IMR-90 (cell line): ENCODE measurements around the gene PILRA. TPM values are rescaled to one million over a fixed set of nuclear protein-coding genes. Genes with fewer than 3 reads are reported as not detected.

ENCODE experiments used
- ATAC-seq: fragments of 200-7000 bp; cut with Tn5 transposase; 2 replicates; pipeline ENCODE4 v1.9.1; 2020; ENCODE audit warnings: low read depth, mild to moderate bottlenecking, moderate library complexity
- BruUV-seq: library from RNA; stranded (reverse); fragments of 400-500 nt; replicated peaks from 2 replicates; lab custom pipeline; 2021; lab: Mats Ljungman, UMichigan
- CTCF ChIA-PET: fragments of 300-600 bp; formaldehyde crosslinking; extraction: SDS; loops from one replicate; lab custom pipeline; 2021; ENCODE audit warnings: antibody characterized with exemption; lab: Yijun Ruan, JAX
- POLR2A ChIA-PET: fragments of 300-600 bp; sonication (Branson Sonifier 250); formaldehyde crosslinking; loops from one replicate; lab custom pipeline; 2022; ENCODE audit warnings: antibody characterized with exemption; ENCODE audit not compliant: unreplicated experiment; lab: Charles Lee
- DNase-seq: peaks from one replicate; pipeline ENCODE4 v3.0.0; 2013
- H2AFZ ChIP-seq: replicated peaks from 2 replicates; pipeline ENCODE3; 2013; ENCODE audit warnings: low read length, mild to moderate bottlenecking; ENCODE audit not compliant: poor library complexity
- H2AK5ac ChIP-seq: 2 replicates; pipeline ENCODE4 v1.6.1; 2013; ENCODE audit warnings: low read depth, low read length, inconsistent platforms
- H2AK9ac ChIP-seq: replicated peaks from 2 replicates; pipeline ENCODE3; 2013; ENCODE audit warnings: mild to moderate bottlenecking, low read depth, low read length, moderate library complexity; ENCODE audit not compliant: poor library complexity
- H2BK120ac ChIP-seq: 2 replicates; pipeline ENCODE4 v1.6.1; 2013; ENCODE audit warnings: low read depth, low read length, inconsistent platforms
- H2BK15ac ChIP-seq: 3 replicates; pipeline ENCODE4 v1.6.1; 2013; ENCODE audit warnings: low read depth, low read length, inconsistent platforms
- H2BK20ac ChIP-seq: 2 replicates; pipeline ENCODE4 v1.6.1; 2013; ENCODE audit warnings: low read depth, mild to moderate bottlenecking, inconsistent platforms, low read length, moderate library complexity
- H2BK5ac ChIP-seq: 2 replicates; pipeline ENCODE4 v1.6.1; 2013; ENCODE audit warnings: mild to moderate bottlenecking, low read depth, low read length, inconsistent platforms; ENCODE audit not compliant: poor library complexity, severe bottlenecking
- H3K14ac ChIP-seq: replicated peaks from 2 replicates; pipeline ENCODE4 v1.6.1; 2013; ENCODE audit warnings: low read depth, low read length, inconsistent platforms
- H3K18ac ChIP-seq: 2 replicates; pipeline ENCODE4 v1.6.1; 2013; ENCODE audit warnings: low read depth, low read length, control low read depth
- H3K23ac ChIP-seq: 2 replicates; pipeline ENCODE4 v1.6.1; 2013; ENCODE audit warnings: low read depth, low read length, inconsistent platforms
- H3K27ac ChIP-seq: 2 replicates; pipeline ENCODE4 v1.5.1; 2013; ENCODE audit warnings: mild to moderate bottlenecking, control low read depth, low read length; ENCODE audit not compliant: insufficient read depth
- H3K27me3 ChIP-seq: 2 replicates; pipeline ENCODE4 v1.6.1; 2013; ENCODE audit warnings: low read length; ENCODE audit not compliant: control insufficient read depth, insufficient read depth
- H3K36me3 ChIP-seq: 2 replicates; pipeline ENCODE4 v1.6.1; 2013; ENCODE audit warnings: low read length, mixed read lengths; ENCODE audit not compliant: control insufficient read depth, insufficient read depth
- H3K4ac ChIP-seq: 2 replicates; pipeline ENCODE4 v1.6.1; 2013; ENCODE audit warnings: low read depth, low read length, inconsistent platforms
- H3K4me1 ChIP-seq: 2 replicates; pipeline ENCODE4 v1.6.1; 2013; ENCODE audit warnings: low read length, mixed read lengths; ENCODE audit not compliant: control insufficient read depth, insufficient read depth
- H3K4me2 ChIP-seq: 2 replicates; pipeline ENCODE4 v1.6.1; 2013; ENCODE audit warnings: low read depth, mild to moderate bottlenecking, control low read depth, low read length, moderate library complexity
- H3K4me3 ChIP-seq: 2 replicates; pipeline ENCODE4 v1.5.1; 2013; ENCODE audit warnings: low read depth, mild to moderate bottlenecking, control low read depth, low read length, moderate library complexity; ENCODE audit not compliant: insufficient read depth
- H3K56ac ChIP-seq: 2 replicates; pipeline ENCODE4 v1.6.1; 2013; ENCODE audit warnings: low read length, inconsistent platforms; ENCODE audit not compliant: insufficient read depth; ENCODE audit errors: extremely low read depth
- H3K79me1 ChIP-seq, 2 experiments: 2 replicates each; pipeline ENCODE4 v1.6.1; 2013; ENCODE audit warnings: low read length in 2 of 2, inconsistent platforms in 1 of 2, low read depth in 1 of 2
- H3K9ac ChIP-seq: 2 replicates; pipeline ENCODE4 v1.6.1; 2013; ENCODE audit warnings: low read depth, low read length, control low read depth
- H3K9me1 ChIP-seq: 2 replicates; pipeline ENCODE4 v1.6.1; 2013; ENCODE audit warnings: low read length, inconsistent platforms; ENCODE audit not compliant: insufficient read depth
- H3K9me3 ChIP-seq: 2 replicates; pipeline ENCODE4 v1.6.1; 2013; ENCODE audit warnings: low read length; ENCODE audit not compliant: control insufficient read depth, insufficient read depth
- H4K20me1 ChIP-seq: 2 replicates; pipeline ENCODE4 v1.6.1; 2013; ENCODE audit warnings: low read length, inconsistent platforms; ENCODE audit not compliant: insufficient read depth
- H4K5ac ChIP-seq: 2 replicates; pipeline ENCODE4 v1.6.1; 2013; ENCODE audit warnings: mild to moderate bottlenecking, low read depth, low read length, control low read depth
- H4K8ac ChIP-seq, 2 experiments: 2 replicates each; pipeline ENCODE4 v1.6.1; 2013; ENCODE audit warnings: low read depth in 2 of 2, low read length in 2 of 2, control low read depth in 1 of 2, inconsistent platforms in 1 of 2
- H4K91ac ChIP-seq: 2 replicates; pipeline ENCODE4 v1.6.1; 2013; ENCODE audit warnings: low read depth, low read length, inconsistent platforms; ENCODE audit not compliant: insufficient read depth
- BHLHE40 ChIP-seq: fragments of 150-350 bp; IDR thresholded peaks from 2 replicates; pipeline ENCODE4 v1.6.1; 2016; ENCODE audit warnings: mild to moderate bottlenecking, low read depth, low read length
- RAD21 ChIP-seq: IDR thresholded peaks from 2 replicates; pipeline ENCODE4 v1.6.1; 2012; ENCODE audit warnings: low read length, improper control_type of control experiment
- USF2 ChIP-seq: fragments of 150-350 bp; IDR thresholded peaks from 2 replicates; pipeline ENCODE4 v1.6.1; 2017; ENCODE audit warnings: mild to moderate bottlenecking, antibody characterized with exemption, low read length, low read depth
- whole genome bisulfite sequencing, 2 experiments: methylation state at CpG; one replicate each; pipeline versions ENCODE4 v1.1.5 to v1.1.7; 2013; ENCODE audit warnings: missing lambda C conversion rate in 2 of 2; ENCODE audit not compliant: insufficient read length in 1 of 2; ENCODE audit errors: extremely low coverage in 2 of 2; 5-methylcytosine and 5-hydroxymethylcytosine counted together
- dilution Hi-C: fragments of 300-500 bp; cut with HindIII; formaldehyde crosslinking; loops from one replicate; pipeline ENCODE4 v1.14.3; 2018; ENCODE audit warnings: low sequenced_read_pairs; ENCODE audit not compliant: unreplicated experiment
- in situ Hi-C: fragments of 300-500 bp; cut with MboI; formaldehyde crosslinking; loops from 3 replicates; pipeline ENCODE4 v1.14.3; 2019; ENCODE audit warnings: low sequenced_read_pairs, inconsistent platforms, mixed read lengths
- intact Hi-C: fragments of 100-400 bp; cut with micrococcal nuclease; formaldehyde crosslinking; loops from 2 replicates; pipeline ENCODE4 v1.10.0; 2022
- polyA plus RNA-seq, 3 experiments: library from polyadenylated mRNA; depleted of rRNA; stranded (reverse); fragments of >200 nt; gene quantifications; 2 replicates each; pipeline ENCODE4 v1.2.3, GENCODE V29; 2012; ENCODE audit warnings: low replicate concordance in 1 of 3
- total RNA-seq: library from RNA; depleted of rRNA; stranded (reverse); fragments of >200 nt; gene quantifications from 2 replicates; pipeline ENCODE4 v1.2.3, GENCODE V29; 2012

The PILRA gene
- total and polyA plus RNA-seq, 2 of the 4 experiments (the other 2 are of a cell fraction), result 0.56 TPM; not detected in 1

- H3K27ac ChIP-seq, result no peak overlapping the region
- H2BK20ac ChIP-seq, result no peak overlapping the region
- no peak overlapping the region for H2AK9ac ChIP-seq
- peaks cover 15 to 56% of the 10 kb centered on the region in 2 experiments for H3K79me1 ChIP-seq
- no peak overlapping the region for H3K14ac ChIP-seq
- intact Hi-C loops (no loop called here), in situ Hi-C loops (loop anchor here (25.0 kb wide), 1 partner anchor 680 kb away; no protein-coding TSS in a partner anchor), dilution Hi-C loops (no loop called here)
- 0 out of 2 replicates have a peak overlapping the region, but pooled peaks have one; percentile 3 for H2AK5ac ChIP-seq
- H3K23ac ChIP-seq, result no peak overlapping the region
- H3K4me2 ChIP-seq, result no peak overlapping the region
- H2AFZ ChIP-seq, result no peak overlapping the region
- H4K91ac ChIP-seq, result no peak overlapping the region
- no peak overlapping the region for H2BK120ac ChIP-seq
- H3K4ac ChIP-seq, result no peak overlapping the region
- H3K9me3 ChIP-seq, result no peaks in the 10 kb centered on the region
- no peak overlapping the region for H3K18ac ChIP-seq
- H3K56ac ChIP-seq, result no peak overlapping the region
- peaks cover 13% of the 10 kb centered on the region for H3K9me1 ChIP-seq
- no peak overlapping the region for H4K5ac ChIP-seq
- TF ChIP-seq BHLHE40, result no peak
- no peak for TF ChIP-seq RAD21
- TF ChIP-seq USF2, result no peak
- ChIA-PET CTCF (no interaction called here), POLR2A (interaction anchor here (0.7 kb wide), 1 partner anchor 12 kb away, joined by 3 read pairs; no protein-coding TSS in a partner anchor)
- H2BK5ac ChIP-seq, result no peak overlapping the region
- no TSS peak for BruUV-seq
- peaks cover 13% of the 10 kb centered on the region for H4K20me1 ChIP-seq
- H3K9ac ChIP-seq, result no peak overlapping the region
- ATAC-seq (no peak), DNase-seq (no peak)
- H3K4me3 ChIP-seq, result no peak overlapping the region
- no peak overlapping the region for H2BK15ac ChIP-seq
- peaks cover 8% of the 10 kb centered on the region; the same call in 1 of the 2 replicates for H3K4me1 ChIP-seq
- no peaks in the 10 kb centered on the region for H3K27me3 ChIP-seq
- no peak overlapping the region for H4K8ac ChIP-seq
- H3K36me3 ChIP-seq, result peaks cover 28% of the 10 kb centered on the region
- WGBS, 2 experiments, result no CpG with 5 or more reads among the region's 4 CpGs
Measured at GRCh38 chr7:100432053-100432452, 58.8 kb downstream of the PILRA start.
